Nephron (organoid): ENCODE data around the gene NT5M.
A peak's percentile ranks its signal among the peaks of the same experiment; 100 is the strongest.

Experiments
- H3K27ac Mint-ChIP-seq, 3 experiments: 2 replicates each; pipeline ENCODE4 v1.8.0; 2020; ENCODE audit warnings: mixed read lengths in 3 of 3, mild to moderate bottlenecking in 2 of 3, moderate library complexity in 1 of 3
- H3K27me3 Mint-ChIP-seq: 2 replicates; pipeline ENCODE4 v1.8.0; 2021; ENCODE audit warnings: low read depth, mild to moderate bottlenecking, moderate library complexity, mixed read lengths
- H3K36me3 Mint-ChIP-seq: 2 replicates; pipeline ENCODE4 v1.8.0; 2020; ENCODE audit warnings: low read depth, mixed read lengths
- H3K4me1 Mint-ChIP-seq: 2 replicates; pipeline ENCODE4 v1.8.0; 2020; ENCODE audit warnings: mixed read lengths
- H3K4me3 Mint-ChIP-seq, 3 experiments: 2 replicates each; pipeline ENCODE4 v1.8.0; 2020; ENCODE audit warnings: mild to moderate bottlenecking in 3 of 3, mixed read lengths in 3 of 3, moderate library complexity in 2 of 3
- H3K9me3 Mint-ChIP-seq: 2 replicates; pipeline ENCODE4 v1.8.0; 2020; ENCODE audit warnings: mixed read lengths
- CTCF ChIP-seq, 3 experiments: fragments of 200-600 bp; sonication (generic); IDR thresholded peaks; one replicate each; pipeline ENCODE4 v1.5.0; 2021; ENCODE audit warnings: antibody characterized with exemption in 3 of 3; ENCODE audit not compliant: unreplicated experiment in 3 of 3

Gene NT5M

GRCh38 chr17:17377071-17377967 lies 74.1 kb downstream of the NT5M start:
- H3K4me3 Mint-ChIP-seq: no peak overlapping the region
- H3K27me3 Mint-ChIP-seq: peaks cover 23% of the 10 kb centered on the region
- TF ChIP-seq CTCF (IDR thresholded peaks at IDR 0.05; ENCODE audit: unreplicated experiment in 3 of 3): no peak
- no peaks in the 10 kb centered on the region for H3K9me3 Mint-ChIP-seq
- H3K27ac Mint-ChIP-seq: peak overlapping the region in 1 of 3 experiments; percentile 65
- H3K36me3 Mint-ChIP-seq: no peaks in the 10 kb centered on the region
- peaks cover 15% of the 10 kb centered on the region for H3K4me1 Mint-ChIP-seq

- H3K27ac Mint-ChIP-seq: no peak overlapping the region
- H3K27me3 Mint-ChIP-seq: peaks cover 18% of the 10 kb centered on the region
- H3K9me3 Mint-ChIP-seq: no peaks in the 10 kb centered on the region
- H3K4me3 Mint-ChIP-seq: no peak overlapping the region
- no peaks in the 10 kb centered on the region for H3K36me3 Mint-ChIP-seq
- H3K4me1 Mint-ChIP-seq: peaks cover 20% of the 10 kb centered on the region
- TF ChIP-seq CTCF (IDR thresholded peaks at IDR 0.05; ENCODE audit: unreplicated experiment in 3 of 3): no peak
These were observed 76.2 kb downstream of the NT5M start for GRCh38 chr17:17379197-17379991.

- Mint-ChIP-seq H3K4me3 (no peak overlapping the region), H3K27ac (no peak overlapping the region), H3K27me3 (peaks cover 20% of the 10 kb centered on the region), H3K4me1 (peaks cover 24% of the 10 kb centered on the region), H3K36me3 (no peaks in the 10 kb centered on the region), H3K9me3 (no peaks in the 10 kb centered on the region)
- TF ChIP-seq CTCF (IDR thresholded peaks at IDR 0.05; ENCODE audit: unreplicated experiment in 3 of 3): no peak
These were observed 77.2 kb downstream of the NT5M start for GRCh38 chr17:17380145-17380925.

- Mint-ChIP-seq H3K4me3 (no peak overlapping the region), H3K27ac (peak overlapping the region; percentile 11 to 51 (median 25)), H3K36me3 (no peaks in the 10 kb centered on the region), H3K27me3 (peaks cover 22% of the 10 kb centered on the region), H3K4me1 (peaks cover 36% of the 10 kb centered on the region), H3K9me3 (no peaks in the 10 kb centered on the region)
- no peak for TF ChIP-seq CTCF (IDR thresholded peaks at IDR 0.05; ENCODE audit: unreplicated experiment in 3 of 3)
These were observed 78.4 kb downstream of the NT5M start for GRCh38 chr17:17381446-17382064.

- H3K36me3 Mint-ChIP-seq: no peaks in the 10 kb centered on the region
- H3K27ac Mint-ChIP-seq: peak overlapping the region in 2 of 3 experiments; percentile 11 to 25
- H3K4me3 Mint-ChIP-seq: no peak overlapping the region
- no peak for TF ChIP-seq CTCF (IDR thresholded peaks at IDR 0.05; ENCODE audit: unreplicated experiment in 3 of 3)
- H3K27me3 Mint-ChIP-seq: peaks cover 22% of the 10 kb centered on the region
- no peaks in the 10 kb centered on the region for H3K9me3 Mint-ChIP-seq
- peaks cover 41% of the 10 kb centered on the region for H3K4me1 Mint-ChIP-seq
These were observed 78.9 kb downstream of the NT5M start for GRCh38 chr17:17382065-17382459.
